GM12878 (cell line): Measurements from ENCODE around the gene ARL10. TPM values are rescaled to one million over a fixed set of nuclear protein-coding genes. Genes with fewer than 3 reads are reported as not detected.

Source experiments
- ATAC-seq: fragments of 200-7000 bp; cut with Tn5 transposase; 3 replicates; pipeline ENCODE4 v1.9.1; 2020; ENCODE audit warnings: mild to moderate bottlenecking, moderate library complexity
- BruUV-seq: library from RNA; stranded (reverse); fragments of 400-500 nt; replicated peaks from 2 replicates; lab custom pipeline; 2021; lab: Mats Ljungman, UMichigan
- CTCF ChIA-PET: fragments of 300-600 bp; sonication (Branson Sonifier 250); formaldehyde crosslinking; extraction: SDS; loops from one replicate; lab custom pipeline; 2021; ENCODE audit warnings: inconsistent platforms; lab: Yijun Ruan, JAX
- POLR2A ChIA-PET: fragments of 350-600 bp; formaldehyde crosslinking; extraction: SDS; loops from one replicate; lab custom pipeline; 2021; ENCODE audit warnings: inconsistent platforms; lab: Charles Lee
- RAD21 ChIA-PET: fragments of 300-600 bp; sonication (Branson Sonifier 250); formaldehyde crosslinking; loops from one replicate; lab custom pipeline; 2023; ENCODE audit warnings: antibody characterized with exemption; ENCODE audit not compliant: unreplicated experiment; lab: Charles Lee
- SMC1A ChIA-PET: fragments of 300-600 bp; sonication (Branson Sonifier 250); formaldehyde crosslinking; loops from one replicate; lab custom pipeline; 2023; ENCODE audit not compliant: unreplicated experiment, uncharacterized antibody; lab: Charles Lee
- DNase-seq: peaks from one replicate; pipeline ENCODE4 v3.0.0-alpha.2; 2011; ENCODE audit warnings: low read depth, low spot score
- FAIRE-seq: peaks from 3 replicates; lab custom pipeline; 2011; peaks lifted over from hg19 to GRCh38; lab: Jason Lieb, UNC
- H2AFZ ChIP-seq: 2 replicates; pipeline ENCODE4 v1.6.0; 2011; ENCODE audit warnings: low read depth, low read length, control low read depth; ENCODE audit not compliant: control insufficient read depth
- H3K27ac ChIP-seq: 2 replicates; pipeline ENCODE4 v1.5.1; 2011; ENCODE audit warnings: control low read depth; ENCODE audit not compliant: control insufficient read depth, insufficient read depth
- H3K27me3 ChIP-seq, 2 experiments: replicated peaks in 1 of 2; 2 replicates each; pipeline versions ENCODE4 v1.6.0 to v1.6.1; 2011; ENCODE audit warnings: low read length in 1 of 2; ENCODE audit not compliant: control insufficient read depth in 2 of 2, insufficient read depth in 2 of 2
- H3K36me3 ChIP-seq, 2 experiments: 2 replicates each; pipeline ENCODE4 v1.5.1; 2011; ENCODE audit warnings: low read length in 1 of 2; ENCODE audit not compliant: control insufficient read depth in 2 of 2, insufficient read depth in 2 of 2
- H3K4me1 ChIP-seq: 2 replicates; pipeline ENCODE4 v1.6.1; 2011; ENCODE audit warnings: mild to moderate bottlenecking, low read length, moderate library complexity, mixed read lengths; ENCODE audit not compliant: control insufficient read depth, insufficient read depth
- H3K4me2 ChIP-seq: 2 replicates; pipeline ENCODE4 v1.6.0; 2011; ENCODE audit warnings: control low read depth; ENCODE audit not compliant: control insufficient read depth, insufficient read depth
- H3K4me3 ChIP-seq: fragments of 200-600 bp; sonication (generic); 2 replicates; pipeline ENCODE4 v1.5.1; 2016
- H3K79me2 ChIP-seq: 2 replicates; pipeline ENCODE4 v1.6.0; 2011; ENCODE audit warnings: low read length; ENCODE audit not compliant: control insufficient read depth, insufficient read depth
- H3K9ac ChIP-seq: 2 replicates; pipeline ENCODE4 v1.8.0; 2011; ENCODE audit warnings: low read length, control low read depth, mixed read lengths; ENCODE audit not compliant: control insufficient read depth, insufficient read depth
- H3K9me3 ChIP-seq: replicated peaks from 3 replicates; pipeline ENCODE4 v1.5.1; 2011; ENCODE audit warnings: mild to moderate bottlenecking, low read length; ENCODE audit not compliant: control insufficient read depth, insufficient read depth
- H4K20me1 ChIP-seq: 2 replicates; pipeline ENCODE4 v1.6.0; 2011; ENCODE audit not compliant: control insufficient read depth, insufficient read depth
- CHD2 ChIP-seq: IDR thresholded peaks from 2 replicates; pipeline ENCODE4 v1.6.1; 2011; ENCODE audit warnings: low read depth, low read length, improper control_type of control experiment, borderline replicate concordance
- CHD4 ChIP-seq: fragments of 200-600 bp; sonication (generic); IDR thresholded peaks from 2 replicates; pipeline ENCODE4 v1.6.1; 2016; ENCODE audit warnings: mild to moderate bottlenecking
- ESRRA ChIP-seq: IDR thresholded peaks from 2 replicates; pipeline ENCODE4 v1.6.1; 2012; ENCODE audit warnings: mild to moderate bottlenecking, low read length, improper control_type of control experiment
- IRF4 ChIP-seq: IDR thresholded peaks from 2 replicates; pipeline ENCODE4 v1.6.1; 2011; ENCODE audit warnings: low read depth, low read length
- MEF2B ChIP-seq: fragments of 450-650 bp; IDR thresholded peaks from 2 replicates; pipeline ENCODE4 v1.6.1; 2018; ENCODE audit warnings: mild to moderate bottlenecking, moderate library complexity; ENCODE audit not compliant: partially characterized antibody, poor library complexity, severe bottlenecking
- NR2C1 ChIP-seq: fragments of 450-650 bp; IDR thresholded peaks from 2 replicates; pipeline ENCODE4 v1.6.1; 2017; ENCODE audit warnings: antibody characterized with exemption, mild to moderate bottlenecking, moderate library complexity
- POLR2A ChIP-seq: IDR thresholded peaks from 2 replicates; pipeline ENCODE4 v1.6.1; 2011; ENCODE audit warnings: low read depth, mild to moderate bottlenecking, low read length
- POU2F2 ChIP-seq: IDR thresholded peaks from 3 replicates; pipeline ENCODE4 v1.6.1; 2011; ENCODE audit warnings: low read depth, mild to moderate bottlenecking, low read length, borderline replicate concordance
- RB1 ChIP-seq: fragments of 450-650 bp; formaldehyde crosslinking; IDR thresholded peaks from 2 replicates; pipeline ENCODE4 v1.6.1; 2017; ENCODE audit warnings: mild to moderate bottlenecking, borderline replicate concordance
- RELA ChIP-seq: fragments of 450-650 bp; IDR thresholded peaks from 2 replicates; pipeline ENCODE4 v1.8.0; 2014; ENCODE audit warnings: borderline replicate concordance; ENCODE audit not compliant: partially characterized antibody
- SUZ12 ChIP-seq: fragments of 200-600 bp; sonication (generic); IDR thresholded peaks from one replicate; pipeline ENCODE4 v1.6.1; 2018; ENCODE audit warnings: antibody characterized with exemption, mild to moderate bottlenecking; ENCODE audit not compliant: unreplicated experiment
- TCF12 ChIP-seq: IDR thresholded peaks from 2 replicates; pipeline ENCODE4 v1.6.1; 2011; ENCODE audit warnings: low read depth, mild to moderate bottlenecking, low read length
- WRNIP1 ChIP-seq: IDR thresholded peaks from 2 replicates; pipeline ENCODE4 v1.6.1; 2011; ENCODE audit warnings: low read depth, low read length, improper control_type of control experiment, borderline replicate concordance
- YY1 ChIP-seq: IDR thresholded peaks from 2 replicates; pipeline ENCODE4 v1.6.1; 2011; ENCODE audit warnings: low read depth, mild to moderate bottlenecking, low read length
- ZNF384 ChIP-seq: IDR thresholded peaks from 2 replicates; pipeline ENCODE4 v1.6.1; 2012; ENCODE audit warnings: low read depth, mild to moderate bottlenecking, low read length, improper control_type of control experiment, borderline replicate concordance
- ZNF622 ChIP-seq: fragments of 450-650 bp; IDR thresholded peaks from 2 replicates; pipeline ENCODE4 v1.6.1; 2017; ENCODE audit warnings: mild to moderate bottlenecking, inconsistent platforms
- WGBS: methylation state at CpG from one replicate; pipeline ENCODE4 v1.1.6; 2016; ENCODE audit warnings: low lambda C conversion rate; ENCODE audit not compliant: insufficient replicate concordance, insufficient coverage; ENCODE audit errors: missing lambda C conversion rate; 5-methylcytosine and 5-hydroxymethylcytosine counted together
- in situ Hi-C: fragments of 300-500 bp; cut with MboI; formaldehyde crosslinking; loops from 9 replicates; pipeline ENCODE4 v1.14.3; 2018; ENCODE audit warnings: mixed read lengths
- intact Hi-C: fragments of 100-400 bp; cut with micrococcal nuclease; formaldehyde crosslinking; loops from one replicate; pipeline ENCODE4 v1.14.2; 2022; ENCODE audit not compliant: unreplicated experiment
- polyA plus RNA-seq, 11 experiments: library from polyadenylated mRNA; depleted of rRNA in 4 of 11; unstranded in 6 of 11; stranded (reverse) in 5 of 11; fragments of >200 nt; fragmentation: Nextera tagmentation in 4 of 11; fragmentation: Illumina TruSeq in 1 of 11; extraction: Ambion mirVana in 4 of 11; extraction: Trizol in 1 of 11; gene quantifications; 1 replicate in 1 of 11; 2 replicates in 10 of 11; pipeline versions ENCODE4 v1.2.1 to v1.2.3, GENCODE V29; 2011 to 2016; ENCODE audit warnings: inconsistent platforms in 2 of 11, missing spikeins in 2 of 11, low read depth in 1 of 11
- total RNA-seq, 4 experiments: library from RNA; depleted of rRNA in 3 of 4; stranded (reverse); fragments of >200 nt in 3 of 4; fragmentation: Illumina TruSeq in 1 of 4; extraction: Trizol in 1 of 4; gene quantifications; 2 replicates each; pipeline versions ENCODE4 v1.2.1 to v1.2.3, GENCODE V29; 2013 to 2021
- TF ChIP-seq, protein P1 (sequence below): IDR thresholded peaks from 2 replicates; pipeline ENCODE4 v1.6.1; 2012; ENCODE audit warnings: improper control_type of control experiment, low read depth, low read length; ENCODE audit not compliant: insufficient replicate concordance
- TF ChIP-seq, protein P2 (sequence below): fragments of 450-650 bp; IDR thresholded peaks from 2 replicates; pipeline ENCODE4 v1.6.1; 2017; ENCODE audit warnings: mild to moderate bottlenecking

Gene ARL10
- total and polyA plus RNA-seq, 10 of the 15 experiments (the other 5 are each of a cell fraction or from before 2014, with no cell fraction given): 0.44 to 6.4 (median 2.4) TPM

DNA sequence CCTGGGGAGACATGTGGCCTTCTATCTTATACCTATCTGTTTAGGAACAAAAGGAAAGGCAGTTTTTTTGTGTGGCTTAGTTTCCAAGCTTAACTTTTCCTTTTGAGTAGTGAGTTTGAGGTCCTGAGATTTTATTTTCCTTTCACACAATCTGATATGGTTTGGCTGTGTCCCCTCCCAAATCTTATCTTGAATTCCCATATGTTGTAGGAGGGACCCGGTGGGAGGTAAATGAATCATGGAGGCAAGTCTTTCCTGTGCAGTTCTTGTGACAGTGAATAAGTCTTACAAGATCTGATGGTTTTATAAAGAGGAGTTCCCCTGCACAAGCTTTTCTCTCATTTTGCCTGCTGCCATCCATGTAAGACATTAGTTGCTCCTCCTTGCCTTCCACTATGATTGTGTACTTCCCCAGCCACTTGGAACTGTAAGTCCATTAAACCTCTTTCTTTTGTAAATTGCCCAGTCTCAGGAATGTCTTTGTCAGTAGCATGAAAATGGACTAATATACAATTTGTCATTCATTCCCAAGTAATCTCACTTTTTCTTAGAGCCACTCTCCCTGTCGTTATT is 55.8 kb downstream of the ARL10 start:
- intact Hi-C loops: no loop called here
- 41% methylated on average over 2 of the region's 2 CpGs for WGBS
- in situ Hi-C loops: no loop called here
- no peaks in the 10 kb centered on the region; the same call in 2 of the 3 replicates for H3K9me3 ChIP-seq
- SMC1A ChIA-PET: no interaction called here
- RAD21 ChIA-PET: no interaction called here
- FAIRE-seq: no peak
- H3K27me3 ChIP-seq: no peaks in the 10 kb centered on the region
- POLR2A ChIA-PET: interaction anchor here (0.6 kb wide), 1 partner anchor 187 kb away, joined by 6 read pairs; no protein-coding TSS in a partner anchor
- H4K20me1 ChIP-seq: no peaks in the 10 kb centered on the region
- H2AFZ ChIP-seq: no peak overlapping the region
- no peak for ATAC-seq
- CTCF ChIA-PET: interaction anchor here (1.1 kb wide), 1 partner anchor 102 kb away, joined by 3 read pairs; no protein-coding TSS in a partner anchor
- DNase-seq: no peak
- H3K36me3 ChIP-seq: no peaks in the 10 kb centered on the region
- no peak overlapping the region for H3K4me2 ChIP-seq
- no peak overlapping the region for H3K9ac ChIP-seq
- BruUV-seq: no TSS peak
- H3K4me3 ChIP-seq: no peak overlapping the region
- peaks cover 6% of the 10 kb centered on the region for H3K4me1 ChIP-seq
- H3K79me2 ChIP-seq: peaks cover 2% of the 10 kb centered on the region; the same call in 1 of the 2 replicates
- H3K27ac ChIP-seq: no peak overlapping the region
- no peak for TF ChIP-seq MEF2B
- no peak for TF ChIP-seq ESRRA
- TF ChIP-seq NR2C1: no peak
- no peak for TF ChIP-seq ZNF622
- no peak for TF ChIP-seq CHD2
- TF ChIP-seq SUZ12: no peak
- no peak for TF ChIP-seq WRNIP1
- no peak for TF ChIP-seq TCF12
- TF ChIP-seq, protein P1, sequence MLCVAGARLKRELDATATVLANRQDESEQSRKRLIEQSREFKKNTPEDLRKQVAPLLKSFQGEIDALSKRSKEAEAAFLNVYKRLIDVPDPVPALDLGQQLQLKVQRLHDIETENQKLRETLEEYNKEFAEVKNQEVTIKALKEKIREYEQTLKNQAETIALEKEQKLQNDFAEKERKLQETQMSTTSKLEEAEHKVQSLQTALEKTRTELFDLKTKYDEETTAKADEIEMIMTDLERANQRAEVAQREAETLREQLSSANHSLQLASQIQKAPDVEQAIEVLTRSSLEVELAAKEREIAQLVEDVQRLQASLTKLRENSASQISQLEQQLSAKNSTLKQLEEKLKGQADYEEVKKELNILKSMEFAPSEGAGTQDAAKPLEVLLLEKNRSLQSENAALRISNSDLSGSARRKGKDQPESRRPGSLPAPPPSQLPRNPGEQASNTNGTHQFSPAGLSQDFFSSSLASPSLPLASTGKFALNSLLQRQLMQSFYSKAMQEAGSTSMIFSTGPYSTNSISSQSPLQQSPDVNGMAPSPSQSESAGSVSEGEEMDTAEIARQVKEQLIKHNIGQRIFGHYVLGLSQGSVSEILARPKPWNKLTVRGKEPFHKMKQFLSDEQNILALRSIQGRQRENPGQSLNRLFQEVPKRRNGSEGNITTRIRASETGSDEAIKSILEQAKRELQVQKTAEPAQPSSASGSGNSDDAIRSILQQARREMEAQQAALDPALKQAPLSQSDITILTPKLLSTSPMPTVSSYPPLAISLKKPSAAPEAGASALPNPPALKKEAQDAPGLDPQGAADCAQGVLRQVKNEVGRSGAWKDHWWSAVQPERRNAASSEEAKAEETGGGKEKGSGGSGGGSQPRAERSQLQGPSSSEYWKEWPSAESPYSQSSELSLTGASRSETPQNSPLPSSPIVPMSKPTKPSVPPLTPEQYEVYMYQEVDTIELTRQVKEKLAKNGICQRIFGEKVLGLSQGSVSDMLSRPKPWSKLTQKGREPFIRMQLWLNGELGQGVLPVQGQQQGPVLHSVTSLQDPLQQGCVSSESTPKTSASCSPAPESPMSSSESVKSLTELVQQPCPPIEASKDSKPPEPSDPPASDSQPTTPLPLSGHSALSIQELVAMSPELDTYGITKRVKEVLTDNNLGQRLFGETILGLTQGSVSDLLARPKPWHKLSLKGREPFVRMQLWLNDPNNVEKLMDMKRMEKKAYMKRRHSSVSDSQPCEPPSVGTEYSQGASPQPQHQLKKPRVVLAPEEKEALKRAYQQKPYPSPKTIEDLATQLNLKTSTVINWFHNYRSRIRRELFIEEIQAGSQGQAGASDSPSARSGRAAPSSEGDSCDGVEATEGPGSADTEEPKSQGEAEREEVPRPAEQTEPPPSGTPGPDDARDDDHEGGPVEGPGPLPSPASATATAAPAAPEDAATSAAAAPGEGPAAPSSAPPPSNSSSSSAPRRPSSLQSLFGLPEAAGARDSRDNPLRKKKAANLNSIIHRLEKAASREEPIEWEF: no peak
- no peak for TF ChIP-seq YY1
- no peak for TF ChIP-seq ZNF384
- no peak for TF ChIP-seq IRF4
- TF ChIP-seq, protein P2, sequence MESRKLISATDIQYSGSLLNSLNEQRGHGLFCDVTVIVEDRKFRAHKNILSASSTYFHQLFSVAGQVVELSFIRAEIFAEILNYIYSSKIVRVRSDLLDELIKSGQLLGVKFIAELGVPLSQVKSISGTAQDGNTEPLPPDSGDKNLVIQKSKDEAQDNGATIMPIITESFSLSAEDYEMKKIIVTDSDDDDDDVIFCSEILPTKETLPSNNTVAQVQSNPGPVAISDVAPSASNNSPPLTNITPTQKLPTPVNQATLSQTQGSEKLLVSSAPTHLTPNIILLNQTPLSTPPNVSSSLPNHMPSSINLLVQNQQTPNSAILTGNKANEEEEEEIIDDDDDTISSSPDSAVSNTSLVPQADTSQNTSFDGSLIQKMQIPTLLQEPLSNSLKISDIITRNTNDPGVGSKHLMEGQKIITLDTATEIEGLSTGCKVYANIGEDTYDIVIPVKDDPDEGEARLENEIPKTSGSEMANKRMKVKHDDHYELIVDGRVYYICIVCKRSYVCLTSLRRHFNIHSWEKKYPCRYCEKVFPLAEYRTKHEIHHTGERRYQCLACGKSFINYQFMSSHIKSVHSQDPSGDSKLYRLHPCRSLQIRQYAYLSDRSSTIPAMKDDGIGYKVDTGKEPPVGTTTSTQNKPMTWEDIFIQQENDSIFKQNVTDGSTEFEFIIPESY: no peak
- TF ChIP-seq CHD4: no peak
- TF ChIP-seq POU2F2: no peak
- no peak for TF ChIP-seq POLR2A
- TF ChIP-seq RELA: no peak
- TF ChIP-seq RB1: no peak
